Activated naive CD8-positive, alpha-beta T cell (primary cell): Measurements from ENCODE around the gene PWWP2B.

Experiments used
- H3K27ac Mint-ChIP-seq: one replicate; pipeline ENCODE4 v1.8.0; 2021; ENCODE audit warnings: mixed read lengths
- H3K27me3 Mint-ChIP-seq: one replicate; pipeline ENCODE4 v1.8.0; 2021; ENCODE audit warnings: mixed read lengths
- H3K36me3 Mint-ChIP-seq: one replicate; pipeline ENCODE4 v1.8.0; 2021; ENCODE audit warnings: mixed read lengths
- H3K4me1 Mint-ChIP-seq: one replicate; pipeline ENCODE4 v1.8.0; 2021; ENCODE audit warnings: low read depth, mixed read lengths
- H3K4me3 Mint-ChIP-seq: one replicate; pipeline ENCODE4 v1.8.0; 2021; ENCODE audit warnings: mild to moderate bottlenecking, mixed read lengths
- H3K9me3 Mint-ChIP-seq: one replicate; pipeline ENCODE4 v1.8.0; 2021; ENCODE audit warnings: low read depth, mixed read lengths

The PWWP2B gene

GRCh38 chr10:132465889-132466519 is 69.0 kb downstream of the PWWP2B start:
- H3K4me1 Mint-ChIP-seq, result peaks cover 3% of the 10 kb centered on the region
- no peaks in the 10 kb centered on the region for H3K36me3 Mint-ChIP-seq
- H3K4me3 Mint-ChIP-seq, result no peak overlapping the region
- H3K27ac Mint-ChIP-seq, result no peak overlapping the region
- H3K27me3 Mint-ChIP-seq, result no peaks in the 10 kb centered on the region
- no peaks in the 10 kb centered on the region for H3K9me3 Mint-ChIP-seq

GRCh38 chr10:132466520-132467463 is 69.8 kb downstream of the PWWP2B start:
- no peak overlapping the region for H3K4me3 Mint-ChIP-seq
- H3K27ac Mint-ChIP-seq, result no peak overlapping the region
- H3K36me3 Mint-ChIP-seq, result no peaks in the 10 kb centered on the region
- H3K4me1 Mint-ChIP-seq, result peaks cover 3% of the 10 kb centered on the region
- H3K9me3 Mint-ChIP-seq, result no peaks in the 10 kb centered on the region
- no peaks in the 10 kb centered on the region for H3K27me3 Mint-ChIP-seq
